ENCODE results near the gene CACNA1B.

GRCh38 chr9:137838576-137838975, 39.0 kb upstream of the CACNA1B start:
- TF ChIP-seq CTCF (IDR thresholded peaks at IDR 0.05) (no peak), POLR2A (IDR thresholded peaks at IDR 0.05) (no peak)

Measured in suprapubic skin (tissue), 3 donors.